Measurements from ENCODE around the gene NR4A2.
A peak's percentile ranks its signal among the peaks of the same experiment; 100 is the strongest.

NR4A2 gene

DNA sequence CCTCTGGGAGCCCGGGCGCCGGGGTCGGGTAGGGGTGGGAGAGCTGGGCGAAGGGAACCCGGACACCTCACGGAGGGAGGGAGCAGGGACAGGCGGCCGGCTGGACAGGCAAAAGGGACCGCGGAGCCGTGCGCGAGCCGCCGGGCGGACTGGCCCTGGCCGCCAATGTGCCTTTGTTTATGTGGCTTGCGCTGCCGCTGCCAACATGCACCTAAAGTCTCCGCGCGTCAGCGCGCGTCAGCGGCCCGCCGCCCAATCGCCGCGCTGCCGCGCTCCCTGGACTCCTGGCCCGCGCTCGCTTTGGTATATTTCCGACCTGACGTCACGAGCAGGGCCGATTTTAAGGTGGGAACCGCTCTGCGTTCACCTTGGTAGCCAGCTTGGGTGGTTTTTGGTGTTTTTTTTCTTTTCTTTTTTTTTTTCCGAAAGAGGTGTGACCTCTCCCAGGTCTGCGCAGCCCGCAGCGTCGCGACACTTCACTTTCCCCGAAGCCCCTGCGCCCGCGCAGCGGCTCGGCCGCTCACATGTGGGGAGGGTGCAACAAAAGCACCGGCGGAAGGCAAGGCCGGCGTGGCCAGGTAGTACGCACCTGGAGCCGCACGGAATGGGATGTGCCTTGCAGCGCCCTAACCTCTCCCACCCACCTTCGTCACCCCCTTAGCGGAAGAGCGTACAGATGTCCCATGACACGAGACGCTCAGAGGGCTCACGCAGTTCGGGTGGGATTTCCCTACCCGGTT is at the start of gene NR4A2:
Gene NR4A2 (minus strand): TSS at position 188 of the 740 bp plus-strand sequence. CDS start 2,535 bp downstream, outside the sequence.
- DNase-seq: no peak

DNA sequence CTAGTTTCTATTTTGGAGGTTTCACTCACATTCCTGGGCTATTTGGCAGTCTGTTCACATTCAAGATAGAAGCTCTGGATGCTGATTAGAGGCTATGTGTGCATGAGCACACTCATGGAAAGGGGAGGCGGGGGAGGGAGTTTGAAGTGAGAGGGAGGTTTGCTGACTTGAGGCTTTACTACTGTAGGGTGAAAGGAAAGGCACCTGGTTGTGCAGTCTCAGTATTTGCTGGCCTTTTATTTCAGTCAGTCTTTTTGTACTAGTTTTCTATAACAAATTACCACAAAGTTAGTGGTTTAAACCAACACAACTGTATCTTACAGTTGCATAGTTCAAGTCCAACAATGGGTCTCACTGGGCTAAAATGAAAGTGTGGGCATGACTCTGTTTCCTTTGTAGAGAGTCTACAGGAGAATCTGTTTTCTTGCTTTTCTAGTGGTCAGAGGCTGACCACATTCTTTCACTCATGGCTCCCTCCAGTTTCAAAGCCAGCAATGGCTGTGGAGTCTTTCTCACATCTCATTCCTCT is 47.7 kb upstream of the NR4A2 start:
- DNase-seq: no peak

DNA sequence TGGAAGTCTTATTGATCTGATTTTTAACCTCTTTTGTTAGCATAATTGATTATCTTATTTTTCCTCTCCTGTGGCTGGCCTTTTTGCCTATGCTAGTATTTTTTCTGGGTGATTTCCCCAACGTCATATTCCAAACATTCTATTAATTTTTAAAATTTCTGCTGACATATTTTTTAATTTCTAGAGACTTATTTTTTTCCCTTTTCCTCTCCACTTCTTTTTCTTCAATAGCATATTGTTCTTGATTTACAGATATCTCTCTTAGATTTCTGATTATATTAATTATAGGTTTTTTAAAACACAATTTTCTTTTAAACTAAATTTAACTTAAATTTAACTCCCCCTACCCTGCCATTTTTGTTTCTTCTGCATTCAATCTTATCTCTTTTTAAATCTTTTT is 47.2 kb upstream of the NR4A2 start:
- DNase-seq: no peak

DNA sequence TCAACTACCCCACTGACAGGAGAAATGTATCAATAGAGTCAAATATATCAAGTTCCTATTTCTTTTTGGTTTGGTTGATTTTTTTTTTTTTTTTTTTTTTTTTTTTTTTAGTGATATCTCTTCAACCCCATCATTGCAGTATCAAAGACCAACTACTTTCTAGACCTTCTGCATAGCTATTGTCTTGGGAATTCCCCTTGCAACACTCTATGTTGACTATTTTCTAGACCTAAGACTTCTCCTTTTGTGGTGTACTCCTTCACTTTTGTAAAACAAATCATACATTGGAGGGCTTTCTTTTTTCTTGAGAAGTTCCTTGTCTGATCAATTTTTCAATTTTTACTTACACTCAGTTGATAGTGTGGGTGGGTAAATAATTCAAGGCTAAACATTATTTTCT is 46.5 kb upstream of the NR4A2 start:
- no peak for DNase-seq

DNA sequence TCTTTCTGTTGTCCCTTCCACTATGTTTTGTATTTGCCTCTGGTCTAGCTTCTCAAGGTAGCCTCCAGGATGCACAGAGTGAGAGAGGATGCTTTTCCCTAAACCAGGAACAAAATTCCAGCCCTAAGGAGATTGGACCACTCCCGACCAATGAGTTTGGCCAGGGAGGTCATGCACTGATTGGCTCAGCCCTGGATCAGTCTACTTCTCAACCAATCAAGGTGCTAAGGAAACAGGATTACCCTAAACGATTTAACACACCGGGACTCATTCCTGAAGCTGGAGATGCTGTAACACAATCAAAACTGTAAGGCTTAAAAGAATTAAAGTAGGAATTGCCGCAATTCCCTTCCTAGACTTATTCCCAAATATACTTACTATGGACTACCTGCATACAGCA is 34.2 kb upstream of the NR4A2 start:
- DNase-seq: no peak

DNA sequence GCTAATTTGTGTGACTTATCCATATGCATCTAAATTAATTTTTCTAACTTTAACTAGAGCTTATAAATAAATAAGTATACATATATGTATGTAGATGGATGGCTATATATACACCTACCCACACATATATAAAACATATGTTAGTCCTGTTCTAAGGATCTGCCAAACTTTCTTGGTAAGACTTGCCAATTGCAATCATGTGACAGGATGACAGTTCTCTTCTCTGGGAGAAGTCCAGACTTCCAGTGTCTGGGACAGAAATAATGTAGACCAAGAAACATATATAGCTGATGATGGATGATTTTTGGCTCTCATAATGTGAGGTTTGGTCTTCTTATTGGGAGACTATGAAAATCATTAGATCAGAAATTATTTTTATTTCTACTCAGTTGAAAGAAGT is 30.6 kb upstream of the NR4A2 start:
- no peak for DNase-seq

DNA sequence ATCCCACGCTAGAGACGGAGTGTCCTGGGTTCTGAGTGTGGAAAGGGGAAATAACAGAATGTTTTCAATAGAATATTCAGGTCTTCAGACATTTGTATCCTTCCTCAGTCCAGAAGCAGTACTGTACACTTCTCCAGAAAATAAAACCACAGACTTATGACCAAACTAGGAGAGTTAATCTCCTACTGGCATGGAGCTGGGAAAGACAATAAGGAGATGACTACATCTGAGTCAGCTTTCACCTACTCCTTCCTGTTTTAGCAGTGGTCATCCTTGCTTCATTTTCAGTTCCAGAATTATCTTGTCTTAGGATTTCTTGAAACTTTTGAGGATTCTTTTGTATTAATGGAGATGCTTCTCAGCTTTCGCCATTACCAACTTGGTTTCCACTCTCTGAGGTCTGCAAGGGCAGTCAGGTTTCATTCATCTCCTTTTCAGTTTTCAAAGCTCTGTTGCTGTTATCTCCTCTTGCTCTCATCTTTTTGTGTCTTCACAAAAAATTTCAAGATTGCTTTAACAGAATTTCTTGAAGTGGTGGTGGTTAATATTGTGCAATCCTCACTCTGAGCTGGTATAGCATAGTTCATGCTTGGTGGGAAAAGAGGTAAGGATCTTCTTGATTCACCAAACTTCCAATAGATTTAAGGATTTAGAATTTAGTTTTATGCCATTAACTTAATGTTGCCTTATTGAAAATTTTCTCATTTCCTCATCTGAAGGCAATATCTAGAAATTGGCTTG is 23.7 kb upstream of the NR4A2 start:
- no peak for DNase-seq

DNA sequence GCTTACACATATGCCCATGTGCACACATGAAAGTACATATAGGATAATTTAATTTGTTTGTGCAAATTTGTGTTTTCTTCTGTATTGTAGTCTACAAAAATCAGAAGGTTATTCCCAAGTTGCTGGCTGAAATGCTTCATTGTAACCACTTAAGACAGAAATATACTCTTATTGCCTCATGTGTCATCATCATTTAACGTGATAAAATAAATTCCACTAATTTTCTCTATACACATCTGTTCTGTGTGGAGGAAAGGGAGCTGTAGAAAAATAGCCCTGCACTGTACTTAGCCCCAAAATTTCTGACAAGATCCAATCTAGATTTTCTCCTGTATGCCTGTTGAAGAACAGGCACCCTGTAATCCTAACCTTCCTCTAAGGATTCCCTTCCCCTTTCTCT is 20.4 kb upstream of the NR4A2 start:
- DNase-seq: no peak

DNA sequence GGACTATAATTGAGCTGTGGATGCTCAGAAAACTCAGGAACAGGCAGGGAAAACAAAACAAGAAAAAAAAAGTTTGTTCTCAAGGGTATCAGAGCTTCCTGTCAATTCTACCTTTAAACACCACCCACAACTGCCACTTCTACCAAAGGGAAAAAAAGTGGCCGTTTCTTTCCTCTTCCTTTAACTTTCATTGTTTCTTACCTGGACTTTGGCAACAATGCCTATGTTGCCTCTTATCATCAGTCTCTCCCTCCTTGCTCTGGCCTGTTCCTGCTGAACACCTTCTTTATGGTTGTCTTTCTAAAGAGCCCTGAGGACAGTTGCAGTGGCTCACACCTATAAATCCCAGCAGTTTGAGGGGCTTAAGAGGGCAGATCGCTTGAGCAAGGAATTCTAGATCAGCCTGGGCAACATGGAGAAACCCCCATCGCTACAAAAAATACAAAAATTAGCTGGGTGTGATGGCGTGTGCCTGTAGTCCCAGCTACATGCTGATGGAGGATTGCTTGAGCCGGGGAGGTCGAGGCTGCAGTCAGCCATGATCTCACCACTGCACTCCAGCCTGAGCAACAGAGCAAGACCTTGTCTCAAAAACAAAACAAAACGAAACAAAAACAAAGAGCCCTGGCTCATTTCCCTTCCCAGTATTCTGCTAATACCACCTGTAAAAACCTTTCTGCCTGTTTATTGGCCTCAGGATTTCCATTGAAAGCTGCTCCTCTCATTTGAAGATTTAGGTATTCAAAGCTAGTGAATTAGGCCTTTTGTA is 18.0 kb upstream of the NR4A2 start:
- DNase-seq: no peak

DNA sequence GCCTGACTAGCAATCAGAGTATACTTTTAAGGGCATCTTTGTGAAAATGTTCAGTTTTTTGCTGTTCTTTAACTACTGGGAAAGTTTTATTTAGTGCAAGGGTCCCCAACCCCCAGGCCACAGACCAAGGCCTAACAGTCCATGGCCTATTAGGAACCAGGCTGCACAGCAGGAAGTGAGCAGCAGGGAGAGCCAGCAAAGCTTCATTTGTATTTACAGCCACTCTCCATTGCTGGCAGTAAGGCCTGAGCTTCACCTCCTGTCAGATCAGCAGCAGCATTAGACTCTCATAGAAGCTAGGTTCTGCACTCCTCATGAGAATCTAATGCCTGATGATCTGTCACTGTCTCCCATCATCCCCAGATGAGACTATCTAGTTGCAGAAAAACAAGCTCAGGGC is 17.1 kb upstream of the NR4A2 start:
- DNase-seq: no peak

DNA sequence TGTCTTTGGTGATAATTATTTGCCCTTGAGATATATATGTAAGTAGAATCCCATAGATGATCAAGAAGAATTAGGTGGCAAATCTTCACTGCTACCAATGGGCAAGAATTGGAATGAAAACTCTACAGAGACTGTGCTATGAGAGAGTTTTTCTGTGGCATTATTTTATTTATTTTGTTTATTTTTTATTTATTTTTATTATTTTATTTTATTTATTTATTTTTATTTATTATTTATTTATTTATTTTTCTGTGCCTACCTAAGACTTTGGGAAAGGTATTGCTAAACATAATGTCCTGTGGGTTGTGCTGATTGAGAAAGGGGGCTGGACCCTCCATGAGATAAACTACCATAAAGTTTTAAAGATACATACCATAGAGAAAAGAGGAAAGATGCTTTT is 16.6 kb upstream of the NR4A2 start:
- DNase-seq: no peak

DNA sequence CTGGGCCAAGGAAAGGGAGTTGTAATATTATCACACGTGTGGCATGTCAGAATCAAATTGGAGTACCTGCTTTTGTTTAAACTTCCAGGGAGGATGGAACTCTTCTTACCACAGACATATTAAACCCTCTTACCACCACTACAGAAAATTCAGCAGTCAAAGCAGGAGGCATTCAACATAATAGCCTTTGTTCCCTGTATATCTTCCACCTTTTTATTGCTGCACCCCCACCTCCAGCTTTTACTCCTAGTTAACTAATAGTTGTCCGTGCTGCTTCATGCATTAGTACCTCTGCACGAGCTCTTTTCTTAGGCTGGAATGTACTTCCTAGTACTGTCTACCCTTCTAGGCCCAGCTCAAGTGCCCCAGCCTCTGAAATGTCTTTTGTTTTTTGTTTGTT is 14.9 kb upstream of the NR4A2 start:
- DNase-seq: no peak

DNA sequence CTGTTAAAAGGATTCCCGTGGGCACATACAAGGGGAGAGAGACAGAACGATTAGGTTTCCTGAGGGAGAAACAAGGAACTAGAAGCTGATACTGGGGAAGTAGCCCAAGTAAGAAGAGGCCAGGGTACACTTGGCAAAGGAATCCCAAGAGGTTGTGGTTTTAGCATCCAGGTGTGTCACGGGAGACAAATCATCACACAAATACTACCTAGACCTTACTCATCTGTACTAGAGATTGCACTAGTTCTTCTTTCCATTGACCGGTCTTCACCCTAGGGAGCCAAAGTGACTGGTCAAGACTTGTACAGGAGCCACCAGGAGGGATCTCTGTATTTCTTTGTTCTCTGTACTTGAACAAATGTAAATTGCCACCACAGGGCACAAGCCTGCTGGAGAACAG is 14.2 kb upstream of the NR4A2 start:
- no peak for DNase-seq

DNA sequence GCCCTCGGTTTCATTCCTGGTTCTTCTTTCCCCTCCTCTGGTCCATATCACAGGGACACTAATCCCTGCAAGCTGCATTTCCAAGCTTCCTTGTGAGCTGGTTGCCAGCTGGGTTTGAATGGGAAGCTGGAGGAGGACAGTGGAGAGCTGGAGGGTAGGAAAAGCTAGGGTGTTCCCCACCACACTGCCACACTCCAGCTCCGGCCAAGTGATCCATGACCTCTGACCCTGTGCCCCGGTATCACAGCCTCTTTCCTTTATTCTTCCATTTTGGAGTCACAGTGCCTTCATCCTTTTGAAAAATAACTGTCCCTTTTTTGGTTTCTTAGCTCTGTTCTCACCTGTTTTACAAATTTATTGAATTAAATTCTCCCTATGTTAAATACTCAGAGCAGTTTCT is 13.1 kb upstream of the NR4A2 start:
- DNase-seq: no peak

DNA sequence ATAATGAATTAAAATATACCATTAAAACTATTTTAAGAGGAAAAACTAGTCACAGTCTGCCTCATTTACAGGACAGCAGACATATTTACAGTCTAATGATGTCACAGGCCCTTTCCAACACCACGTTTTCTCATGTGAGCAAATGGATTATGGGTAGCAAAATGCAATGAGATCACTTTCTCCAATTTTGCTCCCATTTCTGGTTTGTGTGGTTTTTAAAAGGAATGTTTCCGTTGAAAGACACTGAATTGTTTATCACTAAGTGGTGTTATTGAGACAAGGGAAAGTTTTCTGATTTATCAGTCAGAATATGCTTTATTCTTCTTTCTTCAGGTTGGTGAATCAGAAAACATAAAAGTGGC is 11.4 kb upstream of the NR4A2 start:
- no peak for DNase-seq

DNA sequence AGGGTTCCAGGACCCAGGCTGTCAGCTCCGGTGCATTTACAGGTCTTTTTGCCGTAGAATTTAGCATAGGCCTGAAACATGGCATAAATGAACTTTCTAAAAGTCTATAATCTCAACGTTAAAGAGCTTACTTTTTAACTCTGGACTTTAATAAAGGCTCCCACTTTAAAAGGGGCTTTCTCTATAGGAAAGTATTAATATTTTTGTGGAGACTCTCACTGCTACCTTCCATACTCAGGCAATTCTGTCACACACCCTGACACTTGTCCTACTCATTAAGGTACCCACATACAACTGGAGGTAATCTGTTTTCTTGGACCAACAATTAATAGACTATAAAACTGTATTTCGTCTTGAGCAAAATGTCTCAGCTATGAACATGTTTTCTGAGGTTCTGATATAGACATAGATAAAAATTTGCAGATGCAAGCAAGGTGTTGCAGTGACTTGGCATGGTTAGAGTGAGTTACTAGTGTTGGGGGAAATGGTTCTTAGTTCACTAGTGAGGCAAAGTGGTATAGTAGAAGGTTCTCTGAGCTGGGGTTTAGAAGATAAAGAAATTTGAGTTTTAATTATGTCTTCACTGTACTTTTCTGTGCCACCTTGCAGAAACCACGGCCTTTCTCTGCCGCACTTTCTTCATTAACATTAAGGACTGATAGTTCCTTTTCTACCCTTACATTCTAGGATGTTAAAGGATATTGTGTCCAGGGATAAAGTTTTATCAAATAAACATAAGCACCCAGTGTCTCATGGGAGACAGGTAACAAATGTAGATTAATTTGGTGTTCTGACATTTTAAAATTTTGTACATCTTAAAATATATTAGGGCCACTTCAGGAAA is 10.8 kb upstream of the NR4A2 start:
- no peak for DNase-seq

DNA sequence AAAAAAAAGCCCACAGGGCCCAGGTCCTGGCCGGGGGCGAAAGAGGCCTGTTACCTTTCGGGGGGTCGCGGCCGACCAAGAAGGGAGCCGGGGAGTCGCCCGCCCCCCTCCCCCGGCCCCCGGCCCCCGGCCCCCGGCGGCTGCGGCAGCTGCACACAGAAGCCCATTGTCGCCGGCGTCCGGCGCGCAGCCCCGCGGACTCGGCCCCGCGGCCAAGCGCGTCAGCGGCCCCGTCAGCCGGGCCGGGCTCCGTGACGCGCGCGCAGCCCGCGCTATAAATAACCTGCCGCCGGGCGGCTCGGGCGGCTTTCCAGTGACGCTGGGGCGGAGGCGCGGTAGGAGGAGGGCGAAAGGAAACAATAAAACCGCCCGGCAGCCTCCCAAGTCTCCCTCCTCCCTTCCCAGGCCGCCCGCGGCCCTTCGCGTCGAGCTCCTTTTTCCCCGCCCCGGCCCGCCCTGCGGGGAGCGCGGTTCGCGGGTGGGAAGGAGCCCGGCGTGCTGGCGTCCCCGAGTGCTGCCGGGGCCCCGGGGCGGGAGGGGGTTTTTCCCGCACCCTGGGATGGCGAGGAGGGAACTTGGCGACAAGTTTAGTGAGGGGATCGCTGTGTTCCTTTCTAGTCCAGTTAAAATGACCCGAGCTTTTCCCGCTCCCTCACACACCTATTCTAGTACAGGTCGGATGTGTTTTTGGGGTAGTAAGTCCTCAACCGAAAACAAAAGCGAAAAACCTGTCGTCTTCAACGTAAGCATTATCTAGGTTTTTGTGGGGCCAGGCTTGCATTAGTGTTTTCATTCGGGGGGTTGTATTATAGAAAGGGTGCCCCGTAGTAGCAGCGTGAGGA is 10.0 kb upstream of the NR4A2 start:
- peak; percentile 95 for DNase-seq

DNA sequence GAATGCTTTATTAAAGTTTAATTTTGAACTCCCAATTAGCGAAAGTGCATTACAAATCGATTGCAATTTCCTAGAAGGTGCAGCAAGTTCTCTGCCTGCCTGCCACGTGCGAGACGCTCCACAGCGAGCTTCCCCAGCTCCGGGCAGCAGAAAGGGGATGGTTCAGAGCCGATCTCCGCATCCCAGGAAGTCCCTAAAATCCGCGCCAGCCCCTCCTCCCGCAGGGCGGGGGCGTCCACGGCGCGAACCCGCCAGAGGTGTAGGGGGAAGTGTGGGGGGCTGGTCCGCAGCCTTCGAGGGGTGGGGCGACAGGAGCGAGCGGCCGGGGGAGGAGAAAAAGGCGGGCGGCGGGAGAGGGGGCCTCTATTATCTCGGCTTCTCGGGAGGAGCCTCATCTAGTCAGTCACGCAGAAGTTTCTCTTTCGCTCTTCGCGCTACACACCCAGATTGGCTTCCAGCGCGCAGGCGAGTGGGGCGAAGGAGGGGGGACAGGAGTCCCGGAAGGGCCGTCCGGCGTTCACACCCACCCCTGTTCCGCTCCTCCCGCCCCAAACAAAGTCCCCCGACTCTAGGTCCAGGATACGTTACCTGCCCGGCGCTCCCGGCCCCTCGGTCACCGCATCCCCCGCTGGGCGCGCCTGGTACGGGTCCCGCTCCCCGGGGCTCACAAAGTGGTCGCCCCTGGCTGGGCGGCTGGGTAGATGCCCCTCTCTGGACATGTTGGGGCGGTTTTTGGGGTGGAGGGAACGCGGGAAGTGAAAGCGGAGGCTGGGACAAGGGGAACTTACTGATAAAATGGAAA is 9.1 kb upstream of the NR4A2 start:
- DNase-seq: peak; percentile 94

DNA sequence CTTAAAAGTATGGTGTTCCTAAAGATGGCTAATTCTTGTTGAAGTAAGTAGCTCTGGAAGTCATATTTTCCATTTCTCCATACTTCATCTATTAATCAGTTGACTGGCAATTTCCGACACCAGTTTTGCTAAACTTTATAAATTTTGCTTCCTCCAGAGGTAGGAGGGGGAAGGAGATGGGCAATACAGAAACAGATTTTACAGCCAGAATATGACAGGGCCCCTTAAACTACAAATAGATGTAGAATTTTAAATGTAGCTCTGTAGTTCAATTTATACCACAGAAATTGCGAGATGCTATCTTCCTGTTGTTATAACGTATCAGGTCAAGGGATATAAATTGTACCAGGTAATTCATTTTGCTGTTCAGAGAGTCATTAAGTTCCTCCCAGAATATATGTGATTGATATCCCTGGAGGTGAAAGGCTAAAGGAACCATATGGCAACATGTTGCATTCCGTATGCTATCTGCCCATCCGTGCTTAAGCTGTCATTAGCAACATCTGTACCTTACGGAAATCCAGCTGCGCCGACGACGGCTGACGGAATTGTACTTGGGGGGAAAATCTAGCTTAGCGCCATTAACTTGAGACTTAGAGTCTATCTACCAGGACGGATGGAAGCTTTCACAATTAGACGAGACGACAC is 8.4 kb upstream of the NR4A2 start:
- DNase-seq: peak; percentile 28

DNA sequence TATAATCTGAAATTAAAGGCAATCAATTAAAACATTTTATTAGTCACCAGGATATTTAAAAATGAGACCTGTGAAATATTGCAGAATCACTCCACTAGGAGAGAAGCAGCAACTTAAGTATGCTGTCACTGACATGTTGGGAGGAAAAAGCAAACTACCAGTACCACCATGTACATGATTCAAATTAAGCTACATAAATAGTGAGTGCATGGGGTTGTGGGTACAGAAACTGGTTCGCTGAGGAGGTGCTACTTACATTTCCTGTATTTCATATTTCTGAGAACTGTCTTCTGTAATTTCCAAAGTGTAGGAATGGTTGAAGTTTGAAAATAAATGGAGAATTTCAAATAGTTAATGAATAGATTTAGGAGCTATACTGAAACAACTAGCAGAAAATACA is 7.9 kb upstream of the NR4A2 start:
- DNase-seq: no peak
